Esophagus muscularis mucosa (tissue), 4 donors: ENCODE data around the gene WBP2. TPM values are rescaled to one million over a fixed set of nuclear protein-coding genes. Genes with fewer than 3 reads are reported as not detected.

Experiments used
- DNase-seq: peaks from one replicate; pipeline ENCODE4 v3.0.0-alpha.2; 2017; ENCODE audit errors: extremely low spot score
- H3K27ac ChIP-seq, 4 donors: fragments of 200-600 bp; sonication (generic); replicated peaks in 1 of 4; 1 replicate in 3 of 4; 2 replicates in 1 of 4; pipeline ENCODE4 v1.5.1; 2016 to 2019; ENCODE audit warnings: mild to moderate bottlenecking in 1 of 4
- H3K27me3 ChIP-seq, 4 donors: fragments of 200-600 bp; sonication (generic); one replicate each; pipeline versions ENCODE4 v1.5.1 to v1.6.0; 2016 to 2019
- H3K36me3 ChIP-seq, 4 donors: fragments of 200-600 bp; sonication (generic); one replicate each; pipeline ENCODE4 v1.5.1; 2016 to 2019
- H3K4me1 ChIP-seq, 4 donors: fragments of 200-600 bp; sonication (generic); one replicate each; pipeline ENCODE4 v1.5.1; 2016 to 2019
- H3K4me3 ChIP-seq, 4 donors: fragments of 200-600 bp; sonication (generic); 1 replicate in 2 of 4; 2 replicates in 2 of 4; pipeline ENCODE4 v1.5.1; 2016 to 2019; ENCODE audit warnings: mild to moderate bottlenecking in 4 of 4, moderate library complexity in 1 of 4
- H3K9me3 ChIP-seq, 4 donors: fragments of 200-600 bp; sonication (generic); 1 replicate in 3 of 4; 2 replicates in 1 of 4; pipeline ENCODE4 v1.5.1; 2016 to 2019
- CTCF ChIP-seq, 3 experiments: fragments of 200-600 bp in 2 of 3; fragments of 450-650 bp in 1 of 3; sonication (generic) in 2 of 3; IDR thresholded peaks; one replicate each; pipeline ENCODE4 v1.5.1; 2017 to 2019; ENCODE audit warnings: antibody characterized with exemption in 3 of 3, mild to moderate bottlenecking in 2 of 3, moderate library complexity in 1 of 3
- EP300 ChIP-seq: sonication (generic); formaldehyde crosslinking; IDR thresholded peaks from one replicate; pipeline ENCODE4 v1.6.1; 2017; ENCODE audit warnings: antibody characterized with exemption
- POLR2A ChIP-seq: fragments of 450-650 bp; IDR thresholded peaks from one replicate; pipeline ENCODE4 v1.6.1; 2017; ENCODE audit warnings: antibody characterized with exemption, moderate library complexity, mild to moderate bottlenecking, low read depth
- POLR2AphosphoS5 ChIP-seq, 2 donors: sonication (generic); formaldehyde crosslinking; IDR thresholded peaks; one replicate each; pipeline ENCODE4 v1.6.1; 2017; ENCODE audit warnings: antibody characterized with exemption in 2 of 2
- WGBS: methylation state at CpG from one replicate; pipeline ENCODE4 v1.1.5; 2018; 5-methylcytosine and 5-hydroxymethylcytosine counted together
- intact Hi-C: fragments of 100-400 bp; cut with DNase I; formaldehyde crosslinking; loops from one replicate; pipeline ENCODE4 v1.15.1; 2023
- total RNA-seq, 4 donors: library from RNA; depleted of rRNA; stranded (reverse); fragments of >200 nt; gene quantifications; one replicate each; pipeline versions ENCODE4 v1.1.0 to v1.2.1, GENCODE V29; 2016

Gene WBP2
- total RNA-seq, 4 donors from 2014 or later: 48.2 to 95.8 (median 85.2) TPM

GRCh38 chr17:75825149-75825552, 30.0 kb downstream of the WBP2 start:
- no peak for TF ChIP-seq POLR2A
- no peak for TF ChIP-seq CTCF (IDR thresholded peaks at IDR 0.05)
- TF ChIP-seq EP300: no peak
- TF ChIP-seq POLR2AphosphoS5 (IDR thresholded peaks at IDR 0.05): no peak
- Histone ChIP-seq H3K36me3 (peaks cover 12 to 79% (median 66%) of the 10 kb centered on the region in 4 donors), H3K4me1 (peaks cover 26 to 45% (median 34%) of the 10 kb centered on the region in 4 donors)

GRCh38 chr17:75824666-75825065, 30.5 kb downstream of the WBP2 start:
- Histone ChIP-seq H3K4me1 (peaks cover 26 to 45% (median 34%) of the 10 kb centered on the region in 4 donors), H3K27ac (peak overlapping the region; percentile 44 to 84 (median 50)), H3K9me3 (no peaks in the 10 kb centered on the region), H3K36me3 (peaks cover 17 to 79% (median 66%) of the 10 kb centered on the region in 4 donors), H3K4me3 (no peak overlapping the region), H3K27me3 (no peaks in the 10 kb centered on the region)
- TF ChIP-seq POLR2A: no peak
- TF ChIP-seq POLR2AphosphoS5 (IDR thresholded peaks at IDR 0.05): no peak
- no peak for TF ChIP-seq CTCF (IDR thresholded peaks at IDR 0.05)
- TF ChIP-seq EP300: no peak
- no peak for DNase-seq
- intact Hi-C loops: loop anchor here (10.0 kb wide), 1 partner anchor 60 kb away; the partner anchor contains the start of gene GALK1
- 60% methylated on average over 1 of the region's 2 CpGs for WGBS

More at GRCh38 chr17:75825149-75825552, 30.0 kb downstream of the WBP2 start:
- no peak for DNase-seq
- WGBS: 51% methylated on average over 4 of the region's 13 CpGs
- Histone ChIP-seq H3K9me3 (no peaks in the 10 kb centered on the region), H3K27ac (peak overlapping the region; percentile 44 to 84 (median 50)), H3K4me3 (no peak overlapping the region), H3K27me3 (no peaks in the 10 kb centered on the region)
- intact Hi-C loops: loop anchor here (10.0 kb wide), 1 partner anchor 60 kb away; the partner anchor contains the start of gene GALK1

- H3K4me3 ChIP-seq: no peak overlapping the region
- WGBS: 87% methylated on average over 10 of the region's 13 CpGs
- H3K36me3 ChIP-seq: peaks cover 21 to 82% (median 71%) of the 10 kb centered on the region in 4 donors
- TF ChIP-seq POLR2AphosphoS5 (IDR thresholded peaks at IDR 0.05): no peak
- H3K27ac ChIP-seq: peak overlapping the region in 2 of 4 donors; percentile 2 to 84
- DNase-seq: no peak
- no peaks in the 10 kb centered on the region for H3K9me3 ChIP-seq
- peaks cover 26 to 45% (median 34%) of the 10 kb centered on the region in 4 donors for H3K4me1 ChIP-seq
- H3K27me3 ChIP-seq: no peaks in the 10 kb centered on the region
- intact Hi-C loops: loop anchor here (10.0 kb wide), 1 partner anchor 59 kb away; the partner anchor contains the start of gene GALK1
These were observed 31.0 kb downstream of the WBP2 start for GRCh38 chr17:75824050-75824552.

- Histone ChIP-seq H3K27me3 (no peaks in the 10 kb centered on the region), H3K4me3 (no peak overlapping the region), H3K4me1 (peaks cover 25 to 43% (median 32%) of the 10 kb centered on the region in 4 donors), H3K36me3 (peaks cover 28 to 82% (median 75%) of the 10 kb centered on the region in 4 donors), H3K9me3 (no peaks in the 10 kb centered on the region), H3K27ac (peak overlapping the region in 1 of 4 donors; percentile 2)
- no peak for DNase-seq
- TF ChIP-seq POLR2A (no peak), CTCF (IDR thresholded peaks at IDR 0.05) (no peak), POLR2AphosphoS5 (IDR thresholded peaks at IDR 0.05) (no peak), EP300 (no peak)
- intact Hi-C loops: loop anchor here (10.0 kb wide), 1 partner anchor 59 kb away; the partner anchor contains the start of gene GALK1
- WGBS: 88% methylated on average over 16 of the region's 28 CpGs
These were observed 31.7 kb downstream of the WBP2 start for GRCh38 chr17:75823257-75824041.

- TF ChIP-seq POLR2A (no peak), POLR2AphosphoS5 (IDR thresholded peaks at IDR 0.05) (no peak), CTCF (IDR thresholded peaks at IDR 0.05) (no peak), EP300 (no peak)
- H3K9me3 ChIP-seq: no peaks in the 10 kb centered on the region
- peaks cover 34 to 88% (median 81%) of the 10 kb centered on the region in 4 donors for H3K36me3 ChIP-seq
- H3K4me1 ChIP-seq: peaks cover 18 to 37% (median 25%) of the 10 kb centered on the region in 4 donors
- no peak overlapping the region for H3K4me3 ChIP-seq
- H3K27me3 ChIP-seq: no peaks in the 10 kb centered on the region
- no peak for DNase-seq
- intact Hi-C loops: loop anchor here (10.0 kb wide), 1 partner anchor 58 kb away; the partner anchor contains the start of gene GALK1
- peak overlapping the region in 1 of 4 donors; percentile 45 for H3K27ac ChIP-seq
- 90% methylated on average over 3 of the region's 3 CpGs for whole genome bisulfite sequencing
These were observed 32.4 kb downstream of the WBP2 start for GRCh38 chr17:75822800-75823166.
